Measurements from ENCODE around the gene CHD9.
"Not testable (repeated sequence)": the region's sequence is repeated elsewhere in the genome, so short reads cannot be mapped to it uniquely, and the experiment has no call there.

CHD9 gene

DNA sequence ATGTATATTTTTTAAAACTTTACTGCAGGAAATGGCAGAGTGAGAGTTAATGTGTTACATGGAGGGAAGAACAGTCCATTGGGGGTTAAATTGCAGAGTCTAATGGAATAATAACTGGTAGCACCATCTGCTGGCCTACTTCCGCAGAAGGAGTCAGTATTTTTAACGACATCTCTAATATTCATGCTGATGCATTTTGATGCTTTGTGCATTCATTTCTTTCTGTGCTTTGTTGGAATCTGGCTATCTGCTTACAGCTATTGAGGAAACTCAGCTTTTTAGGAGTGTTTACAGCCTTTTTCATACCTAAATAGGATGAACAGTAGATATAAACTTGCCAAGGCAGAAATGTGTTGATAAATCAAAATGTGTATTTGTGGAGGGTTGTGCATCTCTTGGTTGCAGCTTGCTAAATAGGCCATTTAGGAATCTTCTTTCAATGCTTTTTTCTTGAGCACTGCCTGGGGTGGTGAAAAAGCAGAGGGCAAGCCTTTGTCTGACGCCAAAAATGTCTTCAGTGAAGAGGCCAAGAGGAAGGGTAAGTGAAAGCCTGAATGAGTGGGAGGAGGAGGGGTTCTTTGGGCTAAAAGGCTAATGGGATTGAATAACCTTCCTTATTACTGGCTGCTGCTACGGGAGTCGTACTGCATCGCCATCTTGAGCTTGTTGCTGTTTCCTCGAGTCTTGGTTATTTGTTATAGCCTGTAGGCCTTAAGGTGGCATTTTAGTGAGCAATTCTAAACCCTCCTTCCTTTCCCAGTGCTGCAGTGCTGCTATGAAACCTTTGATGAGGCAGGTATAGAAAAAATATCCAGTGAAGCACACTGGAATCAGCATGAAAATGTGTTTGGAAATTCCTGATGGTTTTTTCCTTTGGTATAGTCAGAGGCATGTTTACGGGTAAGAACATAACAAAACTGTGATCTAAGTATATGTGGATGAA lies 153.3 kb downstream of the CHD9 start:
- no peak for DNase-seq (ENCODE audit: low read depth)

DNA sequence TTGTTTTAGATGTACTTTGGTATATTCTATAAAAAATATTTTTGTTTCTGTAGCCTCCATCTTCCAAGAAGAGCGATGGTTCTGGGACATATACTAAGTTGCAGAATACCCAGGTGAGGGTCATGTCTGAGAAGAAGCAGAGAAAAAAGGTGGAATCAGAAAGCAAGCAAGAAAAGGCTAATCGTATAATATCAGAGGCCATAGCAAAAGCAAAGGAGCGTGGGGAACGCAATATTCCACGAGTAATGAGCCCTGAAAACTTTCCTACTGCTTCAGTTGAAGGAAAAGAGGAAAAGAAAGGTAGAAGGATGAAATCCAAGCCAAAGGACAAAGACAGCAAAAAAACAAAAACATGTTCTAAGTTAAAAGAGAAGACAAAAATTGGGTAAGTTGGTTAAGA lies 154.6 kb downstream of the CHD9 start:
- DNase-seq (ENCODE audit: low read depth) = no peak

DNA sequence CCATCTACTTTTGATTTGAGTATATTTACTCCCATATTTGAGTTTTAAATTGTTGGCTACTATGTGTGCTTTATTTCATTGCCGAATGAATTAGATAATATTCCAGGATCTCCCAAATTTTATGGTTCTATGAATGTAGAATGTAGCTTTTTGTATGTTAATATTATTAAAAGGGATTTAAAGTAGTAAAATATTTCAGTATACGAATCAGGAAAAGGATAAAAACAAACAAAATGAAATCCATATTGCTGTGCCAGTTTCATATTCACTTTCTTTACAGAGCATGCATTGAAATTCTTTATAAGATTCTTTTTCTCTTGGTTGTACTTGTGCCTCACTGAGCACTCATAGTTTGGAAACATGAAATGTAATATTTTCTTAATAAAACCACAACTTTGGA lies 155.1 kb downstream of the CHD9 start:
- DNase-seq (ENCODE audit: low read depth) = no peak

DNA sequence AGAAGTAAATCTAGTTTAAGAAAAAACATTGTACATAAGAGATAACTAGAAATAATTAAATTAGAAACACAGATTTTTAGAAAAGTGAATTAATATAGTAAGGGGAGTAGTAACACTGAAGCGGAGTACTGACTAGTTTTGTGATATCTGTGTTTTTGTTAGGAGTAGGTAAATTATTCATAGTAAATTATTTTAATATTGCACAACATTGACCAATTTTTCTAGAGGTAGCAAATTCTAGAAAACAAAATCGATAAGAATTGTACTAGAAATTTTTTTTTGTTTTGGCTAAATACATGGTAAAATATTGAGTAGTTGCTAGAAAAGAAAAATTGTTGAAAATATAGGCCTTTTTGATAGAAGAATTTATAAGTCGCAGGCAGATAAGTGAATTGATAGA lies 156.5 kb downstream of the CHD9 start:
- DNase-seq (ENCODE audit: low read depth) = no peak

DNA sequence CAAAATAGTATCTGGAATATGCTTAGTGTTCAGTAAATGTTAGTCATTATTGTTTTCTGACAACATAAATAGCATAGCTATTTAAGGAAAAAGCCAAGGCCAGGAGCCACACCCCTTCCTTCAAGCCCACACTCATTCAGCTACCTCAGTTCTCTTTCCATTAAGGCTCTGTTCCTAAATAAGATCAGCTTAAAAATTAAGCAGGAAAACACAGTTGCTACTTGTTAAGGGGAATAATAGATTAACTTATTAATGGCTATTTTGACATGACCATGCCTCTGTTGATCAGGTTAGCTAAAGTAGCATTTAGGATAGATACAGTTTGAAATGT lies 158.1 kb downstream of the CHD9 start:
- no peak for DNase-seq (ENCODE audit: low read depth)

DNA sequence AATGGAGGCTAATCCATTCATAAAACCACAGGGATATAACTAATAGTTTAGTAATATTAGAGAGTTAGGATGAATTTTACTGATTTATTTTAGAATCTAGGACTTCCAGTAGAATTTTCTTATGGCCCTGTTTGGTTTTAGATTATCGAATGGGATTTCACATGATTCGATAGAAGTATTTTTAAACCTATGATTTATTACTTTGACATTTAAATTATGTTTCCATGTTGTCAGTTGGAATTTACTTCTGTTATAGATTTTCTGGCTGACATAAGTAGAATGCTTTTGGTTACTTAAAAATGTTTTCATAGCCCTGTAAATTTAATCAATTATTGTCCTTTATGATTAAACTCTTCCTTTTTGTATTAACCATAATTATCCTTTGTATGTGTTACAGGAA lies 158.8 kb downstream of the CHD9 start:
- no peak for DNase-seq (ENCODE audit: low read depth)

DNA sequence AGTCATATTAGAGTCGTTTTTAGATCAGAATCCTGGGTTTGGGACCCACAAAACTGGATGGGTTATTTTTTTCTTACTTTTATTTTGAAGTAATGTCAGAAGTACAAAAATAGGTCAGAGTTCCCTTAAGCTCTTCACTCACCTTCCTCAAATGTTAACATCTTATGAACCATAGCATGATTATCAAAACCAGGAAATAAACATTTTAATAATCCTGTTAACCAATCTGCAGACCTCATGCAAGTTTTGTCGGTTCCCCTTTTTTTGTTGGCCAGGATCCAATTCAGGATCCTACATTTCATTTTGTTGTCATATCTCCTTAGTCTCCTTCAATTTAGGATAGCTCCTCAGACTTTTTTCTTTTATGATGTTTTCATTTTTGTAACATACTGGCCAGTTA lies 162.0 kb downstream of the CHD9 start:
- DNase-seq (ENCODE audit: low read depth) = no peak

DNA sequence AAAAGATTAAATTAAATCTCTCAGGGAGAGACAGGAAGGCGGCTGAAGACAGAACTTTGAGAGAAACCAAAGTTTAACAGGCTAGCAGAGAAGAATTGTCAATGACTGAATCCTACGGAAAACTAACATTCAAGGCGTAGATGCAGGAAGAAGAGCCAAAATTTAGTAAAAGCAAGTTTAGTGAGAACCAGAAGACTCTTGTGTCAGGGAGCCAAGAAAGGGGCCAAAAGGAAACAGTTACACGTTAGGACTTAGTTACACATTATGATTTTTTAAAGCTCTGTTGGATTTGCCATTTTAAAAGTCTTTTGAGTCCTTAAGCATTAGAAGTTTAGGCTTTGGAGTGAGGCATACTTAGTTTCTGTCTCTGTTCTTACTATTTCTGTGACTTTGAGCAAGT lies 164.6 kb downstream of the CHD9 start:
- no peak for DNase-seq (ENCODE audit: low read depth)

DNA sequence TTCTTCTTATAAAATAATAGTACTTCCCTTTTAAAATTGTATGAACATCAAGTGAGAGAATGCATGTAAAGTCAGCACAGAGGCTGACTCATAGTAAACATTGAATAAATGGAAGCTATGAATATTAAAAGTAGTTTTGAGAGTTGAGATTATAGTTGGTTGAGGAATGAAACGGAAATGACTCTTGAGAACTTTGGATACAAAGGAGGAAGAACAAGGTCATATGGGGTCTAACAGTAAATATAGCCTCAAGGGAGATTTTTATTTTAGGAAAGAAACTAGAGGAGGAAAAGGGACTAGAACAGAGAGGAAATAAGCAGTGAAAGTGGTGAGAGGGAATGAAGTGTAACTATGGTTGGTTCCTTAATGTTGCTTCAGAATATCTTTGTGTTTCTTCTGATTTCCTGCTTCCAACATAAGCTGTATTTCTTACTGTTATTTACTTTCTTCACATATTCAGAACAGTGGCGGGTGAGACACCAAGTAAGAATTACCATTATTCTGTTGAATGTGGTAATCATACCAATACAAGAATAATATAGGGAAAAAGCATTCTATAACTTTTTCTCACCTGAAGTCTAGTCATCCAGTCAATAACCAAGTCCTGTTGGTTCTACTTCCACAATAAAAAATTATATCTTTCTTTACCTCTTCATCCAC lies 165.1 kb downstream of the CHD9 start:
- DNase-seq (ENCODE audit: low read depth) = no peak

DNA sequence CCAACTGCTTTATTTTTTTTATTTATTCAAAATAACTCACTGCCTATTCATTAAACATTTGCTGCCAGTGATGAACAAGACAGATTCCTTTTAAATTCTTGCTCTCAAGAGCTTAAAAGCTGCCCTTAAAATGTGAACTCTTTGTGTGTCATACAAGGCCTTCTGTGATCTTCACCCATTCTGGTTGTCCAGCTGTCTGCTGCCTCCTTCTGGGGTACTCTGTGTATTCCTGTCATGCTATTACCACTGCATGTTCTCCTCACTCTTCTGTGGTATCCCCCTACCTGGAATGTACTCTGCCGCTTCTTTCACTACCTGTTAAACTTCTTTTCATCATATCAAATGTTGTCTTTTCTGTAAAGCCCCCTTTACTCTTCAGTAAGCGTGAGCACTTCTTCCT lies 165.8 kb downstream of the CHD9 start:
- no peak for DNase-seq (ENCODE audit: low read depth)

DNA sequence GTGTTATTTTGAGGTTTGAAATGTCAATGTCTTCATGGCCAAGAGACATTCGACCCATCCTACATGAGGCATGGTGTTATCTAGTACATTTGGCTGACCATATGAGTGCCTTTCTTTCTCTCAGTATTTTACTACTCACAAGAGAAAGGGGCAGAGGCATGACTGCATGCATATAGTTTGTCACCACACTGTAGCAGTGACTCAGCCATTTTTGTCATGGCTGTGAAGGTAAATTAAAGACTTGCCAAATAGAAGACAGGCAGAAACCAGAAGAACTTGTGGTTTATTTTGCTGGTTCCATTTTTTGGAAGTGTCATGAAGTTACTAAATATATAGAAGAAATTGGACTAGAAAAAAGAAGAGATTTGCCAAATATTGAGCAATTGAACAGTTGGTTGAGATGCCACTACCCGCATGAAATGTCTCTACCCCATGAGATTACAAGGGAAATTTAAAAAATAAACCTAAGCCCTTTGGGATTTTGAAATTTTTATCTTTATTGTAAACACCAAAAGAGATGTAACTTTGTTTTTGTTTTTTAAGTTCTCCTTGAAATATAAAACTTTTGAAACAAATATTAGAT lies 170.3 kb downstream of the CHD9 start:
- DNase-seq (ENCODE audit: low read depth) = no peak

DNA sequence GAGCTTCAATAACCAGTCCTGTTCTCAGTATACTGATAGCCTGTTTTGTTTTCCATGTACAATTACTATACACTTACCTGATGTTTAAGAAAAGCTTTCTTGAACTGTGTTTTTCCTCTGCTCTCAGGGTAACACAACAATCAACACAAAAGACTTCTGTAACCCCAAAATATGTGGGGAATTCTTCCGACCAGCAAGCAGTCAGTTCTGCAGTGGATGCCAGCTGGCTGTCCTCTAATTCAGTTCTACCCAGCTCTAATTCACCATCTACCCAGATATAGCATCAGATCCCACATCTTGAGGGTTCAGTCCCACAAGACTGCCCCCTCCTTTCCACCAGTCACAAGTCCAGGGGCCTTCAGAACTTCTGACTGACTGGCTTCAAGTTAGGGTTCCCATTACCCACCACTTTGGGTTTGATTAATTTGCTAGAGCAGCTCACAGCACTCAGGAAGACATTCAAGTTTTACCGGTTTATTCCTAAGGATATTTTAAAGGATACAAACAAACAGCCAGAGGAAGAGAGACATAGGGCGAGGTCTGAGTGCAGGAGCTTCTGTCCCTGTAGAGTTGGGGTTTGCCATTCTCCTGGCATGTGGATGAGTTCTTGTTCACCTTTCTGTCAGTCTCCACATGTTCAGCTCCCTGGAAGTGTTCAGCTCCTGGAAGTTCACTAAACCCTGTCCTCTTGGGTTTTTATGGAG lies 178.2 kb downstream of the CHD9 start:
- no peak for DNase-seq (ENCODE audit: low read depth)

DNA sequence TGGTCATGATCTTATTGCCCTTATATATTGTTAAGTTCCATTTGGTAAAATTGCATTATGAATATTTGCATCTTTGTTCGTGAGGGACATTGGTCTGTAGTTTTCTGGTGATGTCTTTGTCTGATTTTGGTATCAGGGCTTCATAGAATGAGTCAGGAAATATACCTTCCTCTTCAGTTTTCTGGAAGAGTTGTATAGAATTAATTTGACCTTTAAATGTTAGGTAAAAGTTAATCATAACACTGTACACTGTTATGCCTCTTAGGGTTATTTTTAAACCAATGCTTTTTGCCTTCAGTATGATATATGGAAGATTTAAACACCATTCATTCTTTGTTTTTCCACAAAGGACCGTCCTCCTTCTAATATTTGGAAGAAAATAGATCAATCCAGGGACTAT lies 180.0 kb downstream of the CHD9 start:
- no peak for DNase-seq (ENCODE audit: low read depth)

DNA sequence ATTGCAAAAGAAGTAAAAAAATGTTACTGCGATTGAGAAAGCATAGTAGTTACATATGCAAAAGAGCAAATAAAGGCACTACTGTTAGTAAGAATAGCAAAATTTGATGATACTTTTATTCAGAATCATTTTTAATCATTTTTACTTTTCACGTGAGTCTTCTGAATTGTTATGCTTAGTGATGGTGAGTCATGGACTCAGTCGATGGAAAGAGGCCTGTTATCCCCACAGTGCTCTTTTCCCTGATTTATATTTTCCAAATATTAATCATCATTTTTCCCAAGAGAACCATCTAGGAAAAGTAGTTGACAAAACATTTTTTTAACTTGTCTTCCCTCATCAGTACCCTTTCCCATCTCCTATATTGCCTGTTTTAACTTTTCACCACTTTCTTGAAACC lies 181.1 kb downstream of the CHD9 start:
- DNase-seq (ENCODE audit: low read depth) = no peak

DNA sequence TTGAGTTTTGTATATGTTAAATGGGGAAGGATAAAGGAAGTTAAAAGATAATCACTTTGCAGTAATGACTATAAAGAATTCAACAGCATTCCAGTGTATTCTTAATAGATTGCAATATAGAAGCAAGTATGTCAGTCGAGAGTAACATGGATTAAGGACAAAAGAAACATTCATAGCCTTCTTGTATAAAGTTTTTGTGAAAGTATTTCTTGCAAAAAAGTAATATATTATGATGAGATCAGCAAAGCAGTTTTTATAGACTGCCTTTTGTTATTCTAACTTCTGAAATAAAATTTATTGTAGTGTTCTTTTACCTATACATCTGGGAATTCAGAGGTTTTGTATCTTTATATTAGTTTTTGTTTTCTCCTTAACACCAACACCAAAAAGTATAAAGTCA lies 194.5 kb downstream of the CHD9 start:
- DNase-seq (ENCODE audit: low read depth) = no peak

DNA sequence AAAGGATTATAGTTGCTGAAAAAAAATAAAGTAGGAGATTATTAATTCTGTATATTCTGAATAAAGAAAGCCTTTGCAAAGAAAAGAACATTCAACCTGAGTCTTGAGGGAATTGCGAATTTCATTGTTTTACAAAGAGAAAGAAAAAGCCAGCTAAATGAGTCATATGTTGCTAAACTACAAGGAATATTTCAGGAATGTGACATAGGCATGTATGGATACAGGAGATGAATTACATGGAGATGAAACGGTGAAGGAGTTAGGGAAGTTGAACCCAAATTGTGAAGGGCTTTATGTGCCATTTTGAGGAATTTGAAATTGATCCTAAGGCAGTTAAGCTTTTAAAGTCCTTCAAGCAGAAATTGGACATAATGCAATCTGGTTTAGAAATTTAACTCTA lies 202.2 kb downstream of the CHD9 start:
- no peak for DNase-seq (ENCODE audit: low read depth)

DNA sequence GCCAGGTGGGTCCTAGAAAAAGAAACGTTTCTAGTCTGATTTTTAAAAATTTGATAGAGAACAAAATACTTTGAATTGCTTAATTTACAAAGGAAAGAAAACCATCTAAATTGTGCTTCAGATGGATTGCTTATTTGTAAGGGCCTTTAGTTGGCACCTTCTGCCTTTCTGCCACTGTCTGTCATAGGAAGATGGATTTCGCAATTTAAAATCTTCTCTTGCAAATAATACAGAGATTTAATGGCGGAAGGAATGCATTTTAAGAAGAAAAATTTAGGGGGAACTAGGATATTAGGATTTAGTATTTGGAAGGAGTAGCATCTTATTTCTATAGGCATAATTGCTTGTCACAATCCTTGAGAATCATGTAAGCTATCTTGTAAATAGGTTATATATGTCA lies 204.0 kb downstream of the CHD9 start:
- DNase-seq (ENCODE audit: low read depth) = no peak

DNA sequence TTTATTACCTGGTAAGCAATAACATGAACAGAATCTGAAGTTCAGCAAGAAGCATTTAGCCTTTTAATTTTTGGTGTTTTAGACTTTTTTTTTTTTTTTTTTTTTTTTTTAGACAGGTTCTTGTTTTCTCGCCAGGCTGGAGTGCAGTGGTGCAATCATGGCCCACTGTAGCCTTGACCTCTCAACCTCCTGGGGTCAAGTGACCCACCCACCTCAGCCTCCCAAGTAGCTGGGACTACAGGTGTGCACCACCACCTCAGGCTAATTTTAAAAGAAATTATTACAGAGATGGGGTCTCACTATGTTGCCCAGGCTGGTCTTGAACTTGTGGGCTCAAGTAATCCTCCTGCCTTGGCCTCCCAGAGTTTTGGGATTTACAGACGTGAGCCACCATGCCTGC lies 206.5 kb downstream of the CHD9 start:
- no peak for DNase-seq (ENCODE audit: low read depth)

DNA sequence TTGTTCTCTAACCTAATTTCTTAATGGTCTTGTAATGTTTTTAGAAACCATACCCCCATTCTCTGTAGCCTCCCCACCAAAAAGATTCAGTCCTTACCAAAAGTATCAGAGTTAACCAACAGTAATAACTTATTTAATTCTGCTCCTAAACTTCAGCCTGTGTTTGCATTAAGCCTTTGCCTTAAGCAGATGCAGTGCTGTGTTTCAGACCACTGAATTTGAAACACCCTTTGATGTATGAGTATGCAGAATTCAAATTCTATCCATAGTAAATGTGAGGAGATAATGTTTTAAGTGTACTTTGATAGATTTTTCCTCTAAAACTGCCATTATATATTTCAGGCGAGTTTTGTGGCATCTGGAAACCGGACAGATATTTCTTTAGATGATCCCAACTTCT lies 207.9 kb downstream of the CHD9 start:
- no peak for DNase-seq (ENCODE audit: low read depth)

DNA sequence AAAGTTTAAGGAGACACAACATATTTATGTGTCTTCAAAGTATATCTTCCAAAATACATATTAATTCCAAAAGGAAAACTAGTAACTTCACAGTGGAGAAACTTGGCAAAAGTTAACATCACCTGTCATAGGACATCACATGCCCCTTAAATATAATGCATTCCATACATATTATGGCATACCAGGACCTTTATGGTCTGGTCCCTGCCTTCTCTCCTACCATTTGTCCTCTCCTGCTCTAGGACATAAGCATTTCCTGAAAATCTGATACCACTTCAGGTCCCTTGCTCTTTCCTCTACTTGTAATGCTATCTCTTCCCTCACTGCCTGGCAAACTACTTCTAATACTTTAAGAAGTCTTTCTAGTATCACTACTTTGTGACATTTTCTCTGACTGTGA lies 211.4 kb downstream of the CHD9 start:
- DNase-seq (ENCODE audit: low read depth) = no peak

DNA sequence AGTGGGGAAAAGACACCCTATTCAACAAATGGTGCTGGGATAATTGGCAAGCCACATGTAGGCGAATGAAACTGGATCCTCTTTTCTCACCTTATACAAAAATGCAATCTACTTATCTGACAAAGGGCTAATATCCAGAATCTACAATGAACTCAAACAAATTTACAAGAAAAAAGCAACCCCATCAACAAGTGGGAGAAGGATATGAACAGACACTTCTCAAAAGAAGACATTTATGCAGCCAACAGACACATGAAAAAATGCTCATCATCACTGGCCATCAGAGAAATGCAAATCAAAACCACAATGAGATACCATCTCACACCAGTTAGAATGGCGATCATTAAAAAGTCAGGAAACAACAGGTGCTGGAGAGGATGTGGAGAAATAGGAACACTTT lies 223.7 kb downstream of the CHD9 start:
- not testable (repeated sequence) for DNase-seq (ENCODE audit: low read depth)

DNA sequence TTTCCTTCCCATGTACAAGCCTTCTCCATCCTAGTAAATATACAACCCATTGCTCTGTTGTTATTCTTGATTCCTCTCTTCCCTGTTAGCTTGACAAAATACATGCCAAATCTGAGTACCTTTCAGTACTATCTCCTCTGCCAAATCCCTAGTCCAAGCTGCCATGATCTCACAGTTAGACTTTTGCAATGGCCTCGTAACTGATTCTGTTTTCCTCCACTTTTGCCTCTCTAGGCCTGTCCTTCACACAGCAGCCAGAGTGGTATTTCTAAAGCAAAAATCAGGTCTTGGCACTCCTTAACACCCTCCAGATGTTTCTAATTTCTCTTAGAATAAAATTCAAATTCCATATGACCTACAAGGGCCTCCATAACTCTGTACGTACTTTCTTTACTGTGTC lies 226.5 kb downstream of the CHD9 start:
- DNase-seq (ENCODE audit: low read depth) = no peak

DNA sequence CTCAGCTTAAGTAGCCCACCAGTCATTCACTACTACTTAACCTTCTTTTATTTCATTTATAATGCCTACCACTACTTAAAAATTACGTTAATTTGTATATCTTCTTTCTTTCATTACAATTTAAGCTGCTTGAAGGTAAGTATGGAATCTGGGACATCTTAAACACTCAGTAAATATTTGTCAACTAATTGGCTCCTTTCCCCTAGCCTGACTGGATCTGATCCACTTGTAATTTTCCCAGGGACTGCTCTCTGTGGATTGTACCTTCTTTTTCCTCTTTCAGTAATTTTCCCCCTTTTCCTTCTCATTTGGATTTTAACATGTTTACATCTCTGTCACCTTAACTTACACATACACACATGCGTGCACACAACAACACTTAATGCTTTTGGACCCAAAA lies 227.1 kb downstream of the CHD9 start:
- no peak for DNase-seq (ENCODE audit: low read depth)

Measured in stimulated activated CD4-positive, alpha-beta T cell treated with anti-CD3 and anti-CD28 coated beads, Interleukin-2, amount 100 ng/mL, for 4 hours (primary cell).